K562 (cell line): ENCODE data around the gene SPINT2. TPM values are rescaled to one million over a fixed set of nuclear protein-coding genes. Genes with fewer than 3 reads are reported as not detected.

ENCODE experiments used
- CAMTA2 ChIP-seq: fragments of 250-450 bp; sonication (Bioruptor Pico); conservative IDR thresholded peaks from 2 replicates; pipeline ENCODE4 v1.5.1; 2022
- CBFA2T3 ChIP-seq: fragments of 450-650 bp; IDR thresholded peaks from 2 replicates; pipeline ENCODE4 v1.6.1; 2017
- CHD2 ChIP-seq: IDR thresholded peaks from 2 replicates; pipeline ENCODE4 v1.6.1; 2011; ENCODE audit warnings: low read depth, low read length
- DNMT1 ChIP-seq: fragments of 450-650 bp; IDR thresholded peaks from 2 replicates; pipeline ENCODE4 v1.6.1; 2016; ENCODE audit warnings: antibody characterized with exemption, mild to moderate bottlenecking
- ESRRA ChIP-seq: fragments of 450-650 bp; IDR thresholded peaks from 2 replicates; pipeline ENCODE4 v1.6.1; 2014; ENCODE audit warnings: low read depth, mild to moderate bottlenecking, moderate library complexity, borderline replicate concordance
- HDGF ChIP-seq: fragments of 450-650 bp; IDR thresholded peaks from 2 replicates; pipeline ENCODE4 v1.6.1; 2016
- HMGN3 ChIP-seq: IDR thresholded peaks from 2 replicates; pipeline ENCODE4 v1.6.1; 2011; ENCODE audit warnings: borderline replicate concordance, low read depth, mild to moderate bottlenecking, mixed read lengths, low read length; ENCODE audit not compliant: insufficient read length; ENCODE audit errors: extremely low read depth
- MCM5 ChIP-seq: fragments of 450-650 bp; IDR thresholded peaks from 2 replicates; pipeline ENCODE4 v1.6.1; 2016; ENCODE audit warnings: low read depth
- NCOA1 ChIP-seq: fragments of 450-650 bp; IDR thresholded peaks from 2 replicates; pipeline ENCODE4 v1.6.1; 2016; ENCODE audit warnings: low read depth
- POLR2AphosphoS2 ChIP-seq: IDR thresholded peaks from 2 replicates; pipeline ENCODE4 v1.6.1; 2012; ENCODE audit warnings: low read length, improper control_type of control experiment
- POLR2AphosphoS5 ChIP-seq: IDR thresholded peaks from 2 replicates; pipeline ENCODE4 v1.6.1; 2011; ENCODE audit warnings: mild to moderate bottlenecking, low read depth, low read length, moderate library complexity; ENCODE audit not compliant: control insufficient read depth, insufficient read depth
- RBM15 ChIP-seq: fragments of 200-400 bp; formaldehyde crosslinking; IDR thresholded peaks from 2 replicates; pipeline ENCODE4 v1.6.1; 2018; ENCODE audit warnings: mild to moderate bottlenecking, low read length, moderate library complexity; ENCODE audit not compliant: insufficient read depth
- RFX7 ChIP-seq: fragments of 250-450 bp; sonication (Bioruptor Pico); IDR thresholded peaks from 2 replicates; pipeline ENCODE4 v1.5.1; 2021; ENCODE audit warnings: mild to moderate bottlenecking
- SNRNP70 ChIP-seq: fragments of 200-400 bp; formaldehyde crosslinking; optimal IDR thresholded peaks from 2 replicates; pipeline ENCODE3; 2017; ENCODE audit warnings: low read depth, low read length
- TEAD1 ChIP-seq, 2 experiments: fragments of 450-650 bp in 1 of 2; sonication (generic) in 1 of 2; formaldehyde crosslinking; IDR thresholded peaks; 2 replicates each; pipeline versions ENCODE4 v1.4.0 to v1.8.0; 2020 to 2022; ENCODE audit warnings: mild to moderate bottlenecking in 2 of 2, missing genetic modification reagents in 1 of 2
- polyA plus RNA-seq, 8 experiments: library from polyadenylated mRNA; depleted of rRNA in 4 of 8; stranded (reverse) in 5 of 8; unstranded in 3 of 8; fragments of >200 nt; fragmentation: Nextera tagmentation in 2 of 8; fragmentation: Illumina TruSeq in 1 of 8; extraction: Ambion mirVana in 2 of 8; extraction: Trizol in 1 of 8; gene quantifications; 2 replicates each; pipeline versions ENCODE4 v1.2.1 to v1.2.3, GENCODE V29; 2011 to 2014; ENCODE audit warnings: inconsistent platforms in 1 of 8, missing spikeins in 1 of 8
- total RNA-seq, 7 experiments: library from RNA; depleted of rRNA in 6 of 7; stranded (reverse); fragments of >200 nt in 6 of 7; fragmentation: Illumina TruSeq in 2 of 7; extraction: Trizol in 2 of 7; gene quantifications; 2 replicates each; pipeline versions ENCODE4 v1.2.1 to v1.2.3, GENCODE V29; 2011 to 2021; ENCODE audit warnings: low replicate concordance in 1 of 7
- TF ChIP-seq, protein P1 (sequence below): sonication (generic); formaldehyde crosslinking; IDR thresholded peaks from 2 replicates; pipeline ENCODE4 v1.4.0; 2020; ENCODE audit warnings: mild to moderate bottlenecking, missing genetic modification reagents
- TF ChIP-seq, protein P2 (sequence below): fragments of 450-650 bp; IDR thresholded peaks from one replicate; pipeline ENCODE4 v1.6.1; 2018; ENCODE audit warnings: mild to moderate bottlenecking, moderate library complexity; ENCODE audit not compliant: partially characterized antibody
- TF ChIP-seq, protein P3 (sequence below): sonication (generic); formaldehyde crosslinking; IDR thresholded peaks from 2 replicates; pipeline ENCODE4 v1.9.0; 2022; ENCODE audit warnings: mild to moderate bottlenecking, missing genetic modification reagents
- TF ChIP-seq, protein P4 (sequence below): sonication (generic); formaldehyde crosslinking; IDR thresholded peaks from 2 replicates; pipeline ENCODE4 v1.8.1; 2023; ENCODE audit warnings: mild to moderate bottlenecking, missing genetic modification reagents
- TF ChIP-seq, protein P5 (sequence below), 2 experiments: fragments of 450-650 bp; IDR thresholded peaks; 2 replicates each; pipeline ENCODE4 v1.6.1; 2018; ENCODE audit warnings: mild to moderate bottlenecking in 2 of 2, low read depth in 1 of 2; ENCODE audit not compliant: partially characterized antibody in 2 of 2

SPINT2 gene
- total and polyA plus RNA-seq, 9 of the 15 experiments (the other 6 are each of a cell fraction or from before 2014, with no cell fraction given): 0.65 to 4.5 (median 3.4) TPM

DNA sequence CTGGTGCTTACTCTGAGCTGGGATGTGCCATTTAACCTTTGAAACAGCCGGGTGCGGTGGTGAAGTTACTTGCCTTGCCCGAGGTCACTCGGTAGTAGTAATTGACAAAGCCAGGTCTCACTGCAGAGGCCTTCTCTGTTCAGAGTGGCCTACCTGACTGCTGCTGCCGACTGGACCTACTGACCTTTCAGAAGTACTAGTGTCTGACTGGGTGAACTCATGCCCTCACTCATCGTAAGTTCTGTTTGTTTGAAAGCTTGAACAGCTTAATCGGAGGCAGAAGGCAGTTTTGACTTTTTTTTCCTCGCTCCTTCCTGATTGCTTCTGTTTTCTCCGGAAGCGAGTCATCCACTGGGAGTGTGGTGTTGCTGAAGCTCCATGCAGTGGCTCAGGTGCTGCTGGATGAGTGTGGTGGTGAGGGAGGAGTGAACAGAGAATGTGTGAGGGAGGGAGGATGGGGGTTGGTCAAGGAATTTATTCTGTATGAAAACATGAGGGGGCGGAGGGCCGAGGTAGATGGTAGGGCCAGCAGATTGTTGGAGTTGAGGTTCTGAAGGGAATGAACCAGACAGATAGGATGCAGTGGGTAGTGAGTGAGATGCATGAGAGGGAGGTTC, 2.7 kb downstream of the SPINT2 start (continued):
- TF ChIP-seq, protein P1, sequence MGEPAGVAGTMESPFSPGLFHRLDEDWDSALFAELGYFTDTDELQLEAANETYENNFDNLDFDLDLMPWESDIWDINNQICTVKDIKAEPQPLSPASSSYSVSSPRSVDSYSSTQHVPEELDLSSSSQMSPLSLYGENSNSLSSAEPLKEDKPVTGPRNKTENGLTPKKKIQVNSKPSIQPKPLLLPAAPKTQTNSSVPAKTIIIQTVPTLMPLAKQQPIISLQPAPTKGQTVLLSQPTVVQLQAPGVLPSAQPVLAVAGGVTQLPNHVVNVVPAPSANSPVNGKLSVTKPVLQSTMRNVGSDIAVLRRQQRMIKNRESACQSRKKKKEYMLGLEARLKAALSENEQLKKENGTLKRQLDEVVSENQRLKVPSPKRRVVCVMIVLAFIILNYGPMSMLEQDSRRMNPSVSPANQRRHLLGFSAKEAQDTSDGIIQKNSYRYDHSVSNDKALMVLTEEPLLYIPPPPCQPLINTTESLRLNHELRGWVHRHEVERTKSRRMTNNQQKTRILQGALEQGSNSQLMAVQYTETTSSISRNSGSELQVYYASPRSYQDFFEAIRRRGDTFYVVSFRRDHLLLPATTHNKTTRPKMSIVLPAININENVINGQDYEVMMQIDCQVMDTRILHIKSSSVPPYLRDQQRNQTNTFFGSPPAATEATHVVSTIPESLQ (CRISPR knock-in tag): no peak
- no peak for TF ChIP-seq ESRRA
- TF ChIP-seq, protein P2, sequence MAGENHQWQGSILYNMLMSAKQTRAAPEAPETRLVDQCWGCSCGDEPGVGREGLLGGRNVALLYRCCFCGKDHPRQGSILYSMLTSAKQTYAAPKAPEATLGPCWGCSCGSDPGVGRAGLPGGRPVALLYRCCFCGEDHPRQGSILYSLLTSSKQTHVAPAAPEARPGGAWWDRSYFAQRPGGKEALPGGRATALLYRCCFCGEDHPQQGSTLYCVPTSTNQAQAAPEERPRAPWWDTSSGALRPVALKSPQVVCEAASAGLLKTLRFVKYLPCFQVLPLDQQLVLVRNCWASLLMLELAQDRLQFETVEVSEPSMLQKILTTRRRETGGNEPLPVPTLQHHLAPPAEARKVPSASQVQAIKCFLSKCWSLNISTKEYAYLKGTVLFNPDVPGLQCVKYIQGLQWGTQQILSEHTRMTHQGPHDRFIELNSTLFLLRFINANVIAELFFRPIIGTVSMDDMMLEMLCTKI: no peak
- TF ChIP-seq, protein P3, sequence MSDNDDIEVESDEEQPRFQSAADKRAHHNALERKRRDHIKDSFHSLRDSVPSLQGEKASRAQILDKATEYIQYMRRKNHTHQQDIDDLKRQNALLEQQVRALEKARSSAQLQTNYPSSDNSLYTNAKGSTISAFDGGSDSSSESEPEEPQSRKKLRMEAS (CRISPR knock-in tag): no peak
- TF ChIP-seq HMGN3: no peak
- no peak for TF ChIP-seq SNRNP70
- TF ChIP-seq RFX7 (CRISPR knock-in tag): no peak
- TF ChIP-seq RBM15: no peak
- TF ChIP-seq, protein P4, sequence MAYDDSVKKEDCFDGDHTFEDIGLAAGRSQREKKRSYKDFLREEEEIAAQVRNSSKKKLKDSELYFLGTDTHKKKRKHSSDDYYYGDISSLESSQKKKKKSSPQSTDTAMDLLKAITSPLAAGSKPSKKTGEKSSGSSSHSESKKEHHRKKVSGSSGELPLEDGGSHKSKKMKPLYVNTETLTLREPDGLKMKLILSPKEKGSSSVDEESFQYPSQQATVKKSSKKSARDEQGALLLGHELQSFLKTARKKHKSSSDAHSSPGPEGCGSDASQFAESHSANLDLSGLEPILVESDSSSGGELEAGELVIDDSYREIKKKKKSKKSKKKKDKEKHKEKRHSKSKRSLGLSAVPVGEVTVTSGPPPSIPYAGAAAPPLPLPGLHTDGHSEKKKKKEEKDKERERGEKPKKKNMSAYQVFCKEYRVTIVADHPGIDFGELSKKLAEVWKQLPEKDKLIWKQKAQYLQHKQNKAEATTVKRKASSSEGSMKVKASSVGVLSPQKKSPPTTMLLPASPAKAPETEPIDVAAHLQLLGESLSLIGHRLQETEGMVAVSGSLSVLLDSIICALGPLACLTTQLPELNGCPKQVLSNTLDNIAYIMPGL (CRISPR knock-in tag): no peak
- TF ChIP-seq, protein P5, sequence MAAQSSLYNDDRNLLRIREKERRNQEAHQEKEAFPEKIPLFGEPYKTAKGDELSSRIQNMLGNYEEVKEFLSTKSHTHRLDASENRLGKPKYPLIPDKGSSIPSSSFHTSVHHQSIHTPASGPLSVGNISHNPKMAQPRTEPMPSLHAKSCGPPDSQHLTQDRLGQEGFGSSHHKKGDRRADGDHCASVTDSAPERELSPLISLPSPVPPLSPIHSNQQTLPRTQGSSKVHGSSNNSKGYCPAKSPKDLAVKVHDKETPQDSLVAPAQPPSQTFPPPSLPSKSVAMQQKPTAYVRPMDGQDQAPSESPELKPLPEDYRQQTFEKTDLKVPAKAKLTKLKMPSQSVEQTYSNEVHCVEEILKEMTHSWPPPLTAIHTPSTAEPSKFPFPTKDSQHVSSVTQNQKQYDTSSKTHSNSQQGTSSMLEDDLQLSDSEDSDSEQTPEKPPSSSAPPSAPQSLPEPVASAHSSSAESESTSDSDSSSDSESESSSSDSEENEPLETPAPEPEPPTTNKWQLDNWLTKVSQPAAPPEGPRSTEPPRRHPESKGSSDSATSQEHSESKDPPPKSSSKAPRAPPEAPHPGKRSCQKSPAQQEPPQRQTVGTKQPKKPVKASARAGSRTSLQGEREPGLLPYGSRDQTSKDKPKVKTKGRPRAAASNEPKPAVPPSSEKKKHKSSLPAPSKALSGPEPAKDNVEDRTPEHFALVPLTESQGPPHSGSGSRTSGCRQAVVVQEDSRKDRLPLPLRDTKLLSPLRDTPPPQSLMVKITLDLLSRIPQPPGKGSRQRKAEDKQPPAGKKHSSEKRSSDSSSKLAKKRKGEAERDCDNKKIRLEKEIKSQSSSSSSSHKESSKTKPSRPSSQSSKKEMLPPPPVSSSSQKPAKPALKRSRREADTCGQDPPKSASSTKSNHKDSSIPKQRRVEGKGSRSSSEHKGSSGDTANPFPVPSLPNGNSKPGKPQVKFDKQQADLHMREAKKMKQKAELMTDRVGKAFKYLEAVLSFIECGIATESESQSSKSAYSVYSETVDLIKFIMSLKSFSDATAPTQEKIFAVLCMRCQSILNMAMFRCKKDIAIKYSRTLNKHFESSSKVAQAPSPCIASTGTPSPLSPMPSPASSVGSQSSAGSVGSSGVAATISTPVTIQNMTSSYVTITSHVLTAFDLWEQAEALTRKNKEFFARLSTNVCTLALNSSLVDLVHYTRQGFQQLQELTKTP (IDR thresholded peaks at IDR 0.05; ENCODE audit: low read depth in 1 of 2, partially characterized antibody in 2 of 2): no peak
- TF ChIP-seq CAMTA2 (CRISPR knock-in tag): no peak
- 0 out of 2 replicates have a peak, but pooled peaks have one; percentile 47 for TF ChIP-seq HDGF
- no peak for TF ChIP-seq DNMT1
- no peak for TF ChIP-seq TEAD1 (CRISPR knock-in tag; IDR thresholded peaks at IDR 0.05)
- TF ChIP-seq NCOA1: no peak
- TF ChIP-seq POLR2AphosphoS2: no peak
- no peak for TF ChIP-seq POLR2AphosphoS5
- no peak for TF ChIP-seq MCM5
- peak; percentile 43; the same call in 1 of the 2 replicates for TF ChIP-seq CBFA2T3
- TF ChIP-seq CHD2: no peak
